H1 (cell line): Measurements from ENCODE around the gene PXDN. TPM values are rescaled to one million over a fixed set of nuclear protein-coding genes. Genes with fewer than 3 reads are reported as not detected.

ENCODE experiments used
- KDM5A ChIP-seq: fragments of 200-600 bp; IDR thresholded peaks from 2 replicates; pipeline ENCODE4 v1.7.1; 2012; ENCODE audit warnings: mild to moderate bottlenecking, low read length, inconsistent platforms, mixed read lengths
- RXRA ChIP-seq: IDR thresholded peaks from 2 replicates; pipeline ENCODE4 v1.6.1; 2011; ENCODE audit warnings: low read depth, mild to moderate bottlenecking, low read length, moderate library complexity; ENCODE audit not compliant: insufficient read depth
- SAP30 ChIP-seq: fragments of 300-600 bp; sonication (generic); IDR thresholded peaks from 2 replicates; pipeline ENCODE4 v1.7.1; 2012; ENCODE audit warnings: low read length, moderate library complexity, mild to moderate bottlenecking, inconsistent platforms; ENCODE audit not compliant: insufficient read depth, insufficient replicate concordance
- SUZ12 ChIP-seq: fragments of 200-600 bp; sonication (generic); IDR thresholded peaks from 2 replicates; pipeline ENCODE4 v1.6.1; 2012; ENCODE audit warnings: mild to moderate bottlenecking, inconsistent platforms, low read length, moderate library complexity, mixed read lengths
- polyA plus RNA-seq, 7 experiments: library from polyadenylated mRNA; depleted of rRNA in 3 of 7; stranded (reverse) in 5 of 7; unstranded in 2 of 7; fragments of >200 nt in 5 of 7; fragments of 200-250 nt in 2 of 7; gene quantifications; 1 replicate in 5 of 7; 2 replicates in 1 of 7; 4 replicates in 1 of 7; pipeline versions ENCODE4 v1.2.1 to v1.2.3, GENCODE V29; 2011 to 2013; ENCODE audit warnings: missing spikeins in 2 of 7, mixed read lengths in 2 of 7
- total RNA-seq: library from RNA; stranded (reverse); fragmentation: NEBNext Ultra II Directional; extraction: Animal tissue kit (Norgen Biotek cat#: 25700); gene quantifications from 2 replicates; pipeline ENCODE4 v1.2.1, GENCODE V29; 2021

PXDN gene
- total and polyA plus RNA-seq, 2 of the 8 experiments (the other 6 are each of a cell fraction or from before 2014, with no cell fraction given) = 104 to 141 TPM

GRCh38 chr2:1632510-1632909, 111.8 kb downstream of the PXDN start (continued):
- TF ChIP-seq KDM5A (no peak), SAP30 (no peak), RXRA (no peak), SUZ12 (no peak)
